Measurements from ENCODE around the gene ZNF845. TPM values are rescaled to one million over a fixed set of nuclear protein-coding genes. Genes with fewer than 3 reads are reported as not detected.
"Not testable (repeated sequence)": the region's sequence is repeated elsewhere in the genome, so short reads cannot be mapped to it uniquely, and the experiment has no call there.

The ZNF845 gene
- total RNA-seq, 1 experiment from 2014 or later: 18.5 TPM

DNA sequence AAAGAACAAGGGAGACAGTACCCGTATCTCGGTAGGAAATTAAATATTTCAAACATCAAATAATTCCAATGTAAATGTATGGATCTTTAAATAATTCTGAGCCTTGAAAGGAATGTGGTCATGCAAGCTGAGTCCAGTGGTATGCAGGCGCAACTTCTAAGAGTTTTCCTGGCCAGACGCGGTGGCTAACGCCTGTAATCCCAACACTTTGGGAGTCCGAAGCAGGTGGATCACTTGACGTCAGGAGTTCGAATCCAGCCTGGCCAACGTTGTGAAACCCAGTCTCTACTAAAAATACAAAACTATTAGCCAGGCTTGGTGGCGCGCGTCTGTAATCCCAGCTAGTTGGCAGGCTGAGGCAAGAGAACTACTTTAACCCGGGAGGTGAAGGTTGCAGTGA, 1.1 kb upstream of the ZNF845 start:
- peak; percentile 21 for DNase-seq (ENCODE audit: low spot score)
- peak overlapping the region; percentile 76; the same call in 1 of the 2 replicates for H3K27ac Mint-ChIP-seq
- peak overlapping the region; percentile 87 for H3K4me3 Mint-ChIP-seq
- TF ChIP-seq TCF7 (CRISPR knock-in tag; IDR thresholded peaks at IDR 0.05; ENCODE audit: low read depth): no peak
- TF ChIP-seq NR2C2 (CRISPR knock-in tag; IDR thresholded peaks at IDR 0.05): no peak
- TF ChIP-seq, protein P1, sequence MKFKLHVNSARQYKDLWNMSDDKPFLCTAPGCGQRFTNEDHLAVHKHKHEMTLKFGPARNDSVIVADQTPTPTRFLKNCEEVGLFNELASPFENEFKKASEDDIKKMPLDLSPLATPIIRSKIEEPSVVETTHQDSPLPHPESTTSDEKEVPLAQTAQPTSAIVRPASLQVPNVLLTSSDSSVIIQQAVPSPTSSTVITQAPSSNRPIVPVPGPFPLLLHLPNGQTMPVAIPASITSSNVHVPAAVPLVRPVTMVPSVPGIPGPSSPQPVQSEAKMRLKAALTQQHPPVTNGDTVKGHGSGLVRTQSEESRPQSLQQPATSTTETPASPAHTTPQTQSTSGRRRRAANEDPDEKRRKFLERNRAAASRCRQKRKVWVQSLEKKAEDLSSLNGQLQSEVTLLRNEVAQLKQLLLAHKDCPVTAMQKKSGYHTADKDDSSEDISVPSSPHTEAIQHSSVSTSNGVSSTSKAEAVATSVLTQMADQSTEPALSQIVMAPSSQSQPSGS (CRISPR knock-in tag; IDR thresholded peaks at IDR 0.05; ENCODE audit: borderline replicate concordance, low read depth): no peak
- TF ChIP-seq ZNF138 (CRISPR knock-in tag; conservative IDR thresholded peaks at IDR 0.05): no peak
- TF ChIP-seq ATF1 (CRISPR knock-in tag; IDR thresholded peaks at IDR 0.05): no peak
- H3K27me3 Mint-ChIP-seq (ENCODE audit: low read depth): peaks cover 32% of the 10 kb centered on the region
- peaks cover 9% of the 10 kb centered on the region for H3K36me3 Mint-ChIP-seq
- ChIA-PET CTCF (interaction anchor here (0.6 to 2.4 kb wide), 4 partner anchors 28 to 137 kb away, joined by 3 to 13 read pairs (median 4); no protein-coding TSS in a partner anchor), POLR2A (interaction anchor here (0.6 kb wide), 3 partner anchors 34 to 305 kb away, joined by 3 to 5 read pairs (median 3); no protein-coding TSS in a partner anchor)
- no peak for ATAC-seq
- peaks cover 23% of the 10 kb centered on the region for H3K9me3 Mint-ChIP-seq
- peaks cover 24% of the 10 kb centered on the region for H3K4me1 Mint-ChIP-seq

DNA sequence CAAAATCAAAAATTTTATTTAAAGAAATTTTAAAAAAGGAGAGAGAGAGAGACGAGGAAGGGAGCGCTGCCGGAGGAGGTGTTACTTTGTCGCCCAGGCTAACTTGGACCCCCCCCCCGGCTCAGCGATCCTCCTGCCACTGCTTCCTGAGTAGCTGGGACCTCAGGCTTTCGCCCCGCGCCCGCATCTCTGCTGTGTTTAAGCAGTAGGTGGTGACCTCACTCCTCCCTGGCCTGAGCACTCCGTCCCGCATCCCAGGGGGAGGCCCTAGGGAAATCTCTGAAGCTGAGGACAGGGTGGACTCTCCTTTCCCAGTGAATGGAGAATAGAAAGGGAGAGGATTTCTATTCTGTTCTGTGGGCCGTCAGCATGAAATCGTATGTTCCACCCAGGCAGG, 485 bp upstream of the ZNF845 start:
- peak; percentile 65 for DNase-seq (ENCODE audit: low spot score)
- ChIA-PET CTCF (interaction anchor here (0.6 to 2.4 kb wide), 7 partner anchors 28 to 302 kb away, joined by 3 to 13 read pairs (median 3); partner anchors contain the start of gene ZNF765), POLR2A (interaction anchor here (0.6 to 0.7 kb wide), 5 partner anchors 27 to 962 kb away, joined by 3 to 5 read pairs (median 3); no protein-coding TSS in a partner anchor)
- peak; percentile 29 for ATAC-seq
- Mint-ChIP-seq H3K27ac (peak overlapping the region; percentile 93), H3K4me1 (peaks cover 20% of the 10 kb centered on the region), H3K9me3 (peaks cover 23% of the 10 kb centered on the region), H3K36me3 (peaks cover 9% of the 10 kb centered on the region), H3K4me3 (peak overlapping the region; percentile 87), H3K27me3 (ENCODE audit: low read depth) (peaks cover 26% of the 10 kb centered on the region)
- TF ChIP-seq FOXJ3 (CRISPR knock-in tag; IDR thresholded peaks at IDR 0.05; ENCODE audit: borderline replicate concordance) (no peak), ZNF263 (CRISPR knock-in tag; IDR thresholded peaks at IDR 0.05; ENCODE audit: low read depth) (peak; percentile 94), MYBL2 (CRISPR knock-in tag; IDR thresholded peaks at IDR 0.05) (no peak)
- TF ChIP-seq, protein P1 (CRISPR knock-in tag; IDR thresholded peaks at IDR 0.05; ENCODE audit: borderline replicate concordance, low read depth): no peak
- TF ChIP-seq, protein P2, sequence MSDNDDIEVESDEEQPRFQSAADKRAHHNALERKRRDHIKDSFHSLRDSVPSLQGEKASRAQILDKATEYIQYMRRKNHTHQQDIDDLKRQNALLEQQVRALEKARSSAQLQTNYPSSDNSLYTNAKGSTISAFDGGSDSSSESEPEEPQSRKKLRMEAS (CRISPR knock-in tag; IDR thresholded peaks at IDR 0.05): no peak

DNA sequence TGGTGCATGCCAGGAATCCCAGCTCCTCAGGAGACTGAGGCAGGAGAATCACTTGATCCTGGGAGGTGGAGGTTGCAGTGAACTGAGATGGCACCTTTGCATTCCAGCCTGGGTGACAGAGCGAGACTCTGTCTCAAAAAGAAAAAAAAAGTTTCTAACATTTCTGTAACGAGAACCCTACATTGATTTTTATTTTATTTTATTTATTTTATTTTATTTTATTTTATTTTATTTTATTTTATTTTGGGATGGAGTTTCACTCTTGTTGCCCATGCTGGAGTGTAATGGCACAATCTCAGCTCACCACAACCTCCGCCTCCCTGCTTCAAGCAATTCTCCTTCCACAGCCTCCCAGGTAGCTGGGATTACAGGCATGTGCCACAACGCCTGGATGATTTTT, 10.9 kb downstream of the ZNF845 start:
- TF ChIP-seq HMGA2 (CRISPR knock-in tag; IDR thresholded peaks at IDR 0.05): peak; percentile 93
- ATAC-seq; POLR2A ChIA-PET; H3K27ac Mint-ChIP-seq; H3K4me1 Mint-ChIP-seq; H3K27me3 Mint-ChIP-seq (ENCODE audit: low read depth); CTCF ChIA-PET; H3K4me3 Mint-ChIP-seq; DNase-seq (ENCODE audit: low spot score): not testable (repeated sequence)
- Mint-ChIP-seq H3K36me3 (peaks cover 68% of the 10 kb centered on the region), H3K9me3 (peaks cover 14% of the 10 kb centered on the region)

DNA sequence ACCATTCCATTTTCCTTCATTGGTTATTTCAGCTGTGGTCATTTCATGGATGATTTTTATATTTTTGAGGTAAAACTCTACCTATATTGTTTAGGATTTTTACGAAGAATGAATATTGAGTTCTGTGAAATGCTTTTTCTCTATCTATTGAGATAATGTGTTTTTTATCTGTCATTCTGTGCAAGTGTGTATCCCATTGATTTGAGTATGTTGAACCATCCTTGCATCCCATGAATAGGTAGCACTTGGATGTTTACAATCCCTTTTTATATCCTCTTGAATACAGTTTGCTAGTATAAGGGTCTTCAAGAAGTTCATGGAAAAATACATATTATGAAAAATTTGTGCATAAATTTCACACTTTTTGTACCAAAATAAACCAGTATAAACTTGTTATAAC, 22.2 kb downstream of the ZNF845 start:
- no peak for ATAC-seq
- DNase-seq (ENCODE audit: low spot score): no peak
- TF ChIP-seq GRHL2 (CRISPR knock-in tag; IDR thresholded peaks at IDR 0.05; ENCODE audit: insufficient replicate concordance, severe bottlenecking) (no peak), ZNF396 (CRISPR knock-in tag; IDR thresholded peaks at IDR 0.05; ENCODE audit: borderline replicate concordance) (no peak), IRF2 (CRISPR knock-in tag; IDR thresholded peaks at IDR 0.05; ENCODE audit: borderline replicate concordance, low read depth) (no peak), RORB (CRISPR knock-in tag; IDR thresholded peaks at IDR 0.05) (no peak), ZNF671 (CRISPR knock-in tag; IDR thresholded peaks at IDR 0.05) (no peak), TEAD1 (CRISPR knock-in tag; IDR thresholded peaks at IDR 0.05) (no peak), ELF4 (CRISPR knock-in tag; IDR thresholded peaks at IDR 0.05; ENCODE audit: low read depth) (no peak), RELA (CRISPR knock-in tag; IDR thresholded peaks at IDR 0.05; ENCODE audit: borderline replicate concordance) (no peak), ZNF219 (CRISPR knock-in tag; IDR thresholded peaks at IDR 0.05; ENCODE audit: borderline replicate concordance) (no peak), FOXK1 (CRISPR knock-in tag; IDR thresholded peaks at IDR 0.05) (no peak)
- TF ChIP-seq, protein P1 (CRISPR knock-in tag; IDR thresholded peaks at IDR 0.05; ENCODE audit: borderline replicate concordance, low read depth): no peak
- TF ChIP-seq, protein P2 (CRISPR knock-in tag; IDR thresholded peaks at IDR 0.05): no peak
- TF ChIP-seq, protein P3, sequence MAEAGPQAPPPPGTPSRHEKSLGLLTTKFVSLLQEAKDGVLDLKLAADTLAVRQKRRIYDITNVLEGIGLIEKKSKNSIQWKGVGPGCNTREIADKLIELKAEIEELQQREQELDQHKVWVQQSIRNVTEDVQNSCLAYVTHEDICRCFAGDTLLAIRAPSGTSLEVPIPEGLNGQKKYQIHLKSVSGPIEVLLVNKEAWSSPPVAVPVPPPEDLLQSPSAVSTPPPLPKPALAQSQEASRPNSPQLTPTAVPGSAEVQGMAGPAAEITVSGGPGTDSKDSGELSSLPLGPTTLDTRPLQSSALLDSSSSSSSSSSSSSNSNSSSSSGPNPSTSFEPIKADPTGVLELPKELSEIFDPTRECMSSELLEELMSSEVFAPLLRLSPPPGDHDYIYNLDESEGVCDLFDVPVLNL (CRISPR knock-in tag; IDR thresholded peaks at IDR 0.05; ENCODE audit: borderline replicate concordance, low read depth): no peak
- Mint-ChIP-seq H3K27ac (no peak overlapping the region), H3K4me3 (no peak overlapping the region), H3K36me3 (peaks cover 80% of the 10 kb centered on the region), H3K9me3 (peaks cover 78% of the 10 kb centered on the region), H3K4me1 (no peaks in the 10 kb centered on the region), H3K27me3 (ENCODE audit: low read depth) (peaks cover 28% of the 10 kb centered on the region)
- ChIA-PET POLR2A (no interaction called here), CTCF (no interaction called here)
